Activated CD8-positive, alpha-beta T cell treated with anti-CD3 and anti-CD28 coated beads, Interleukin-2, amount 10 ng/mL, durations not matched to agents 7 days and 5 days (primary cell): ENCODE results near the gene STAT5A. TPM values are rescaled to one million over a fixed set of nuclear protein-coding genes. Genes with fewer than 3 reads are reported as not detected.
A peak's percentile ranks its signal among the peaks of the same experiment; 100 is the strongest.
"Not testable (repeated sequence)": the region's sequence is repeated elsewhere in the genome, so short reads cannot be mapped to it uniquely, and the experiment has no call there.

Experiments
- ATAC-seq: fragments of 150-1000 bp; cut with Tn5 transposase; one replicate; pipeline ENCODE4 v1.10.0; 2021; ENCODE audit warnings: moderate library complexity
- CTCF ChIA-PET: fragments of 350-600 bp; sonication (Branson Sonifier 250); formaldehyde crosslinking; loops from one replicate; lab custom pipeline; 2021; ENCODE audit warnings: antibody characterized with exemption; lab: Charles Lee
- POLR2A ChIA-PET: fragments of 350-600 bp; sonication (Branson Sonifier 250); formaldehyde crosslinking; loops from one replicate; lab custom pipeline; 2021; ENCODE audit warnings: antibody characterized with exemption; lab: Charles Lee
- DNase-seq: peaks from one replicate; pipeline ENCODE4 v3.0.0-alpha.2; 2020
- H3K27ac Mint-ChIP-seq: one replicate; pipeline ENCODE4 v1.8.0; 2021; ENCODE audit warnings: mild to moderate bottlenecking, mixed read lengths
- H3K27me3 Mint-ChIP-seq: one replicate; pipeline ENCODE4 v1.8.0; 2021; ENCODE audit warnings: low read depth, mixed read lengths
- H3K36me3 Mint-ChIP-seq: one replicate; pipeline ENCODE4 v1.8.0; 2021; ENCODE audit warnings: low read depth, mixed read lengths
- H3K4me1 Mint-ChIP-seq: one replicate; pipeline ENCODE4 v1.8.0; 2021; ENCODE audit warnings: low read depth, mixed read lengths
- H3K4me3 Mint-ChIP-seq: one replicate; pipeline ENCODE4 v1.8.0; 2021; ENCODE audit warnings: mild to moderate bottlenecking, mixed read lengths
- H3K9me3 Mint-ChIP-seq: one replicate; pipeline ENCODE4 v1.8.0; 2022; ENCODE audit warnings: mixed read lengths; ENCODE audit not compliant: insufficient read depth
- total RNA-seq, 2 experiments: library from RNA; stranded (reverse); gene quantifications; one replicate each; pipeline ENCODE4 v1.2.3, GENCODE V29; 2021

Gene STAT5A
- total RNA-seq, 2 experiments from 2014 or later, result 117 to 119 TPM

DNA sequence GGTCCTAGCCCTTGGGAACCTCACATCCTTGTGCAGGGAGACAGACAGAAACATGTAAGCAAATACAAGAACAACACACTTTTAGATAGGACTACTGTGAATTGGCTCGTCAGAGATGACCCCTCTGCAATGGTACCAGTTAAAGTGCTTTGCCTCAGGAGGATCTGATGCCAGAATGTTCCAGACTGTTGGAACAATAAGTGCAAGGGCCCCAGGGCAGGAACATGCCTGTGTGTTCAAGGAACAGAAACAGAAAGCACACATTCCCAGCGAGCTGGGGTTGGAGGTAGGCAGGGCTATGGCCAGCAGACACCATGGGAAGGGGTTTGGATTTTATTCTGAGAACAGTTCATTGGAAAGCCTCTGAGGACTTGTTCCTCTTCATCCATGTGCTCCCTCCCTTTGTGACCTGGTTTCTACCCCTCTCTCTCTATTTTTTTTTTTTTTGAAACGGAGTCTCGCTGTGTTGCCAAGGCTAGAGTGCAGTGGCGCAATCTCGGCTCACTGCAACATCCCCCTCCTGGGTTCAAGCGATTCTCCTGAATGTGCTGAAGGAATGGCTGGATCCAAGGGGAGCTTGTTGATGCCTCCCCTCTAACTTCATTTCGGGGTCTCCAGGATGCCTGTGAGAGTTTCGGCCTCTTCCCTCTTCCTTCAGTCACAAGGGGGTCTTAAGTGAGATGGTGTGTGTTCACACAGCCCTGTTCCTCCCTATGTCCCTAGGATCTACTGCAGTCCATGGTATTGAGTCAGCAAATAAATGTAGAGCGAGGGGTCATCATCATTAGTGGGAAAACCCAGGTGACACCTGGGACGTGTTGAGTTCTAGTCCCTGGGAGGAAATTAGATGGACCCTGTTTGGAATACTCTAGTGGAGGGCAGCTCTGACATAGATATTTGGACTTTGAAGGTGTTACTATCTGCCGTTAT, 6.4 kb downstream of the STAT5A start:
- peaks cover 22% of the 10 kb centered on the region for H3K4me1 Mint-ChIP-seq
- DNase-seq (no peak), ATAC-seq (no peak)
- peak overlapping the region; percentile 37 for H3K27ac Mint-ChIP-seq
- ChIA-PET CTCF (interaction anchor here (1.0 to 1.6 kb wide), 3 partner anchors 19 to 73 kb away, joined by 3 to 5 read pairs (median 4); no protein-coding TSS in a partner anchor), POLR2A (interaction anchor here (0.9 to 1.1 kb wide), 2 partner anchors 12 to 73 kb away, joined by 3 read pairs; no protein-coding TSS in a partner anchor)
- no peaks in the 10 kb centered on the region for H3K27me3 Mint-ChIP-seq
- no peak overlapping the region for H3K4me3 Mint-ChIP-seq
- H3K36me3 Mint-ChIP-seq, result peaks cover 52% of the 10 kb centered on the region
- no peaks in the 10 kb centered on the region for H3K9me3 Mint-ChIP-seq

DNA sequence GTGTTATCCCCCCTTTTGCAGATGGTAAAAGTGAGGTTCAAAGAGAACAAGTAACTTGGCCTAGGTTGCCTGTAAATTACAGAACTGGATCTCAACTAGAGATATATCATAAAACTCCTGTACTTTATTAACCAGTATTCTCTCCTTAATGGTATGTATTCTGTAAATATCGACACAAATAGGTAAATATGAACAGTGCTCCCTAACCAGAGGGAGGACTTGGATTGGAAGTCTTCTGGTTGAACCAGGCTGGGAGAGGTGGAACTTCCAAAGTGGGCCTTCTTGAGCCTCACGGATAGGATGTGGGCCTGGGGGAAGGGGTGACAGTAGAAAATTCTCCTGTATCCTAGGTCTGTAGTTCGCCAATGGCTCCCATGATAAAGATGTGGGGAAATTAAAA, 7.7 kb downstream of the STAT5A start:
- no peak overlapping the region for H3K27ac Mint-ChIP-seq
- no peaks in the 10 kb centered on the region for H3K9me3 Mint-ChIP-seq
- peaks cover 10% of the 10 kb centered on the region for H3K4me1 Mint-ChIP-seq
- DNase-seq (no peak), ATAC-seq (no peak)
- H3K27me3 Mint-ChIP-seq, result no peaks in the 10 kb centered on the region
- ChIA-PET CTCF (no interaction called here), POLR2A (interaction anchor here (0.9 kb wide), 1 partner anchor 74 kb away, joined by 3 read pairs; no protein-coding TSS in a partner anchor)
- no peak overlapping the region for H3K4me3 Mint-ChIP-seq
- peaks cover 49% of the 10 kb centered on the region for H3K36me3 Mint-ChIP-seq

DNA sequence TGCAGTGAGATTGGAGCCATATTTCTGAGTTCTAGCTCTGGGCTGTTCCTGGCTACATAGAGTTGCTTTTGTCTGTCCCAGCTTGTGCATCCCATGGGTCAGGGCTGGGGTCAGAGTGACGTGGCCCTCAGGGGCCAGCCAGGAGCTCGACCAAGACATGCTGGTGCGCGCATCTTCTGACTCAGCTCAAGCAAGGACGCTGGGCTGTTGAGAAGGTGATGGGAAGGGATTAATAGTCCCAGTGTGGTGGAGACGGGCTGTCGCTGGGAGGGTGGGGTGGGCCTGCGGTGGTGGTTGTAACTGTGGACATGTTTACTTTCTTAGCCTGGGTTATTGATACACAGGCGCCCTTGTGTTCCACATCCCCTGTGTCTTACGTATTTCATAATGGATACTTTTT, 9.5 kb downstream of the STAT5A start:
- DNase-seq, H3K4me3 Mint-ChIP-seq, H3K4me1 Mint-ChIP-seq, H3K9me3 Mint-ChIP-seq, ATAC-seq, POLR2A ChIA-PET, H3K27ac Mint-ChIP-seq, H3K27me3 Mint-ChIP-seq: not testable (repeated sequence)
- CTCF ChIA-PET, result interaction anchor here (0.8 kb wide), 1 partner anchor 76 kb away, joined by 5 read pairs; no protein-coding TSS in a partner anchor
- peaks cover 54% of the 10 kb centered on the region for H3K36me3 Mint-ChIP-seq

DNA sequence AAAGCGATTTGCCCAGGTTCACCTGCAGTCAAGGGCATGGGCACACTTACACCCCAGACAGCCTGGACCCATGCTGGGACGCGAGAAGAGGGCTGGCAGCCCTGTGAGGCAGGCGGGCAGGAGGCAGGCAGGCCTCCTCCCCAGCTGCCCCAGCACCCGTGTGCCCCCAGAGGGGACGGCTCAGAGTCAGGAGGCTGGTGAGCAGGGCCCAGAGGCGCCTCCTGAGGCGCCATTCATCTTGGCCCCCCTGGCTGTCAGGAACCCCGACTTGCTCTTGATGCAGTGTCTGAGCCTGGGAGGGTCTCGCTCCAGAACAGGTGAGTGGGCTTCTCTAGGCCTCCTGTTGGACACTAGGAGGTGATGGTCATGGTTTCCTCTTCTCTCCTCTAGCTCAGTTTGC, 11.1 kb downstream of the STAT5A start:
- H3K27me3 Mint-ChIP-seq, CTCF ChIA-PET, H3K9me3 Mint-ChIP-seq, POLR2A ChIA-PET, H3K4me3 Mint-ChIP-seq, ATAC-seq, H3K4me1 Mint-ChIP-seq, H3K27ac Mint-ChIP-seq, DNase-seq: not testable (repeated sequence)
- peaks cover 58% of the 10 kb centered on the region for H3K36me3 Mint-ChIP-seq

DNA sequence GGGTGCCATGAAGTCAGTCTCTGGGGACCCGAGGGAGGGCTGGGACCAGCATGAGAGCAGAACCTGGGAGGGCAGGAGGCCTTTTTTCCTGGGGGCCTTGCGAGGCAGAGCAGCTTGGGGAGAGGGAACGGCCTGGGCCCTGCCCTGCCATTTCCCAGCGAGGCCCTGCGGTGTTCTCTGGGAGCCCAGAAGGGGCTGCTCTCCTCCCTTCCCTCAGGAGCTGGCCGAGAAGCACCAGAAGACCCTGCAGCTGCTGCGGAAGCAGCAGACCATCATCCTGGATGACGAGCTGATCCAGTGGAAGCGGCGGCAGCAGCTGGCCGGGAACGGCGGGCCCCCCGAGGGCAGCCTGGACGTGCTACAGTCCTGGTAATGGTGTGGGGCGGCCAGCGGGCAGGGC, 11.6 kb downstream of the STAT5A start:
- H3K36me3 Mint-ChIP-seq, result peaks cover 61% of the 10 kb centered on the region
- H3K27me3 Mint-ChIP-seq, H3K27ac Mint-ChIP-seq, DNase-seq, CTCF ChIA-PET, H3K4me3 Mint-ChIP-seq, H3K4me1 Mint-ChIP-seq, POLR2A ChIA-PET, ATAC-seq, H3K9me3 Mint-ChIP-seq: not testable (repeated sequence)

DNA sequence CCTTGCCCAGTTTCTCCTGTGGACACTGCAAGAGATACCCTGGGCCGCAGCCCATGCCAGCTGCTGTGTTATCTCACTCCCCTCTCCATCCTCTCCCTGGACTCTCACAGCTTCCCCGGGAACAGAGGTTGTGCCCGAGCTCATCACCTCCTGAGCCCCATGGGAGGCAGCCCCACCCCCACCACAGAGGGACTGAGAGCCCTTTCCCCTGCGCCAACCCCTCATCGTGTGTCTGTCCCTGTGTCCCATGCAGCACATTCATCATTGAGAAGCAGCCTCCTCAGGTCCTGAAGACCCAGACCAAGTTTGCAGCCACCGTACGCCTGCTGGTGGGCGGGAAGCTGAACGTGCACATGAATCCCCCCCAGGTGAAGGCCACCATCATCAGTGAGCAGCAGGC, 12.7 kb downstream of the STAT5A start:
- peaks cover 54% of the 10 kb centered on the region for H3K36me3 Mint-ChIP-seq
- ATAC-seq (no peak), DNase-seq (no peak)
- POLR2A ChIA-PET, result no interaction called here
- H3K4me3 Mint-ChIP-seq, result no peak overlapping the region
- no peaks in the 10 kb centered on the region for H3K27me3 Mint-ChIP-seq
- no peak overlapping the region for H3K27ac Mint-ChIP-seq
- CTCF ChIA-PET, result interaction anchor here (1.2 kb wide), 2 partner anchors 11 to 106 kb away, joined by 3 read pairs; no protein-coding TSS in a partner anchor
- H3K4me1 Mint-ChIP-seq, result peaks cover 5% of the 10 kb centered on the region
- H3K9me3 Mint-ChIP-seq, result no peaks in the 10 kb centered on the region

DNA sequence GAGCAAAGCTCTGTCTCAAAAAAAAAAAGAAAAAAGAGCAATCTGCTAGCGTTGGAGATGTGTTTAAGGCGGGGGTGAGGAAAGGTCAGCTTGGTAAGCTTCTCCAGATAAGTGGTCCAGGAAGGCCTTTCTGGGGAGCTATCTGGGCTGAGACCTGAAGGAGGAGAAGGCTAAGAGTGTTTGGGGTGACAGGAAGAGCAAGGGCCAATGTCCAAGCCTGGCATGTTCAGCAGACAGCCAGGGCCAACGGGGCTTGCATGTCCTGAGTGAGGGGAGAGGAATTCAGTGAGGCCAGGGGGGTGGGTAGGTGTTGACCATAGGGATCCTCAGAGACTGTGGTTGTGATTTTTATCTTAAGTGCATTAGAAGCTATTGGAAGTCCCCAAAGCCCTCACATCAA, 15.4 kb downstream of the STAT5A start:
- ChIA-PET POLR2A (interaction anchor here (0.6 kb wide), 1 partner anchor 11 kb away, joined by 7 read pairs; no protein-coding TSS in a partner anchor), CTCF (interaction anchor here (0.7 to 3.0 kb wide), 4 partner anchors 19 to 288 kb away, joined by 3 to 6 read pairs (median 4); no protein-coding TSS in a partner anchor)
- Mint-ChIP-seq H3K36me3 (peaks cover 60% of the 10 kb centered on the region), H3K27me3 (no peaks in the 10 kb centered on the region), H3K4me3 (no peak overlapping the region), H3K9me3 (no peaks in the 10 kb centered on the region), H3K4me1 (peaks cover 7% of the 10 kb centered on the region), H3K27ac (peak overlapping the region; percentile 35)
- ATAC-seq, result no peak
- DNase-seq, result no peak

DNA sequence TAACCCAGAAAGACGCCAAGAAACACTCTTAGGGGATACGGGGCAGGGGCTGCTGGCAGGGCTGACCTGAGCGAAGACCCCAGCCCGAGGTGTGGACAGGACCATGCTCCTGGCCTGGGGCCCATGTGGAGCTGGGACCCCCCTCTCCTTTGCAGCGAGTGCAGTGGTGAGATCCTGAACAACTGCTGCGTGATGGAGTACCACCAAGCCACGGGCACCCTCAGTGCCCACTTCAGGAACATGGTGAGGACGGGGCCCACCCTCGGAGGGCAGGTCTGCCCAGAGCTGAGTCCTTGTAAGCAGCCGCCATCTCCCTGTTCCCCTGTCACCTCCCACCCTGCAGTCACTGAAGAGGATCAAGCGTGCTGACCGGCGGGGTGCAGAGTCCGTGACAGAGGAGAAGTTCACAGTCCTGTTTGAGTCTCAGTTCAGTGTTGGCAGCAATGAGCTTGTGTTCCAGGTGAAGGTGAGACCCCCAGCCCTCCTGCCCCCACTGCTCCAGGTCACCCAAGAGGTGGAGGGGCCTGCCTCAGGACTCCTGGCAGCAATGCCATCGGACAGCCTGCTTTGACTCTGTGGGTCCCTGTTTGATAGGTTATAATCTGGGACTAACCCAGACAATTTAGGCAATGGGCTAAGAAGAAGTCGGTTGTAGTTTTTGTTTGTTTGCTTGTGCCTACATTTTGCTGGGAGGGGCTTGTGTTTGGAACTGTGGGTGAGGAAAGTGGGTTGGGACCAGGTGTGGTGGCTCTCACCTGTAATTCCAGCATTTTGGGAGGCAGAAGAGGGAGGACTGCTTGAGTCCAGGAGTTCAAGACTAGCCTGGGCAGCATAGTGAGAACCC, 16.1 kb downstream of the STAT5A start:
- Mint-ChIP-seq H3K4me1 (peaks cover 7% of the 10 kb centered on the region), H3K4me3 (no peak overlapping the region), H3K27ac (peak overlapping the region; percentile 49), H3K9me3 (no peaks in the 10 kb centered on the region), H3K27me3 (no peaks in the 10 kb centered on the region), H3K36me3 (peaks cover 62% of the 10 kb centered on the region)
- DNase-seq (no peak), ATAC-seq (no peak)
- ChIA-PET POLR2A (no interaction called here), CTCF (interaction anchor here (1.1 to 3.0 kb wide), 2 partner anchors 82 to 98 kb away, joined by 3 to 6 read pairs; no protein-coding TSS in a partner anchor)

DNA sequence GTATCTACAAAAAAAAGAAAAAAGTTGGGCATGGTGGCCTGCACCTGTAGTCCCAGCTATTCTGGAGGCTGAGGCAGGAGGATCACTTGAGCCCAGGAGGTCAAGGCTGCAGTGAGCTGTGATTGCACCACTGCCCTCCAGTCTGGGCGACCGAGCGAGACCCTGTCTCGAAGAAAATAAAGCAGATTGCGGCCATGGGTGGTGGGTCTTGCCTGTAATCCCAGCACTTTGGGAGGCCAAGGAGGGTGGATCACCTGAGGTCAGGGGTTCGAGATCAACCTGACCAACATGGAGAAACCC, 16.7 kb downstream of the STAT5A start:
- Mint-ChIP-seq H3K4me1 (peaks cover 12% of the 10 kb centered on the region), H3K36me3 (peaks cover 68% of the 10 kb centered on the region)
- H3K4me3 Mint-ChIP-seq, H3K27ac Mint-ChIP-seq, H3K27me3 Mint-ChIP-seq, DNase-seq, POLR2A ChIA-PET, ATAC-seq, H3K9me3 Mint-ChIP-seq: not testable (repeated sequence)
- CTCF ChIA-PET, result interaction anchor here (1.1 to 1.2 kb wide), 2 partner anchors 83 to 98 kb away, joined by 3 to 5 read pairs; no protein-coding TSS in a partner anchor

DNA sequence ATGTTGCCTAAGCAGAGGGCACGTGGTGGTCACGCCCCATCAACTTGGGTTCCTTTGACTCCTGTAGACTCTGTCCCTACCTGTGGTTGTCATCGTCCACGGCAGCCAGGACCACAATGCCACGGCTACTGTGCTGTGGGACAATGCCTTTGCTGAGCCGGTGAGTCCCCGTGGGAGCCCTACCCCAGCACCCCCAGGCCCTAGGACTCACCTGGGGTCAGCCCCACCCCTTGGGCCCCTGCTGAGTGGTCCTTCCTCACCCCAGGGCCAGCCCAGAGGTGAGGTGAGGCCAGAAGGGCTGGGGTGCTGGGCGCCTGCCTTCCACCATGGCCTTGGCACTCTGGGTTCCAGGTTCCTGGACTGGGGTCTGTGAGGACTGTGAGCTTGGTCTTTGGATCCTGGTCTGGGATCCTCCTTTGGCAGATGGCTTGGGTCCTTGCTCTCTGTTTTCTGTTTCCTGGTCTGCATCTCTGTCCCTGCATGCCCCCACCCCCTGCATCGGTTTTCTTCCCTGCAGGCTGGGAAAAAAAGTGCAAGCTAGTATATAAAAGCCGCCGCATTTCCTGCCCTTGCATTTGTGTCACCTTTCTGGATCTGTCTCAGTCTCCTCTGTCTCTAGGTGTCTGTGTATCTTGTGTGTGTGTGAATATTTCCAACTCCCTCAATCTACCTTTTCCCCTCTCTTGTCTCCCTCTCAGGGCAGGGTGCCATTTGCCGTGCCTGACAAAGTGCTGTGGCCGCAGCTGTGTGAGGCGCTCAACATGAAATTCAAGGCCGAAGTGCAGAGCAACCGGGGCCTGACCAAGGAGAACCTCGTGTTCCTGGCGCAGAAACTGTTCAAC, 17.5 kb downstream of the STAT5A start:
- peak overlapping the region; percentile 70 for H3K27ac Mint-ChIP-seq
- ATAC-seq (no peak), DNase-seq (no peak)
- CTCF ChIA-PET, result interaction anchor here (0.7 to 1.2 kb wide), 2 partner anchors 84 to 174 kb away, joined by 3 to 5 read pairs; no protein-coding TSS in a partner anchor
- H3K9me3 Mint-ChIP-seq, result no peaks in the 10 kb centered on the region
- H3K4me3 Mint-ChIP-seq, result no peak overlapping the region
- H3K4me1 Mint-ChIP-seq, result peaks cover 19% of the 10 kb centered on the region
- POLR2A ChIA-PET, result interaction anchor here (1.5 kb wide), 1 partner anchor 11 kb away, joined by 3 read pairs; no protein-coding TSS in a partner anchor
- no peaks in the 10 kb centered on the region for H3K27me3 Mint-ChIP-seq
- H3K36me3 Mint-ChIP-seq, result peaks cover 76% of the 10 kb centered on the region

DNA sequence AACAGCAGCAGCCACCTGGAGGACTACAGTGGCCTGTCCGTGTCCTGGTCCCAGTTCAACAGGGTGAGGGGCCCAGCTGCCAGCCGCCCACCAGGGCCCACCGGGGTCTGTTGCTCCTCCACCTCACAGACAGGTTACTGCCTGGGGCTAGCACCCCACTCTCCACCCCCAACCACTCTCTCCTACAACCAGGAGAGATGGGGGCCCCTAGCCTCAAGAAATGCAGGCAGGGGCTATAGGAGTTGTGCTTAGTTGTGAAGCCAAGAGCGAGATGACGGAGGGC, 18.0 kb downstream of the STAT5A start:
- no peaks in the 10 kb centered on the region for H3K9me3 Mint-ChIP-seq
- H3K36me3 Mint-ChIP-seq, result peaks cover 76% of the 10 kb centered on the region
- CTCF ChIA-PET, result interaction anchor here (1.2 kb wide), 1 partner anchor 84 kb away, joined by 5 read pairs; no protein-coding TSS in a partner anchor
- ATAC-seq (no peak), DNase-seq (no peak)
- peaks cover 24% of the 10 kb centered on the region for H3K4me1 Mint-ChIP-seq
- no peaks in the 10 kb centered on the region for H3K27me3 Mint-ChIP-seq
- H3K4me3 Mint-ChIP-seq, result no peak overlapping the region
- POLR2A ChIA-PET, result interaction anchor here (1.5 kb wide), 1 partner anchor 12 kb away, joined by 3 read pairs; no protein-coding TSS in a partner anchor
- no peak overlapping the region for H3K27ac Mint-ChIP-seq
